ENCODE data around the gene PLXNA3. TPM values are rescaled to one million over a fixed set of nuclear protein-coding genes. Genes with fewer than 3 reads are reported as not detected.

PLXNA3 gene
- total RNA-seq, 2 donors from 2014 or later: 52.6 to 68.8 TPM

GRCh38 chrX:154490021-154490413 is 31.9 kb downstream of the PLXNA3 start:
- H3K9me3 ChIP-seq (ENCODE audit: control insufficient read depth, low read length): no peaks in the 10 kb centered on the region
- no peaks in the 10 kb centered on the region for H3K36me3 ChIP-seq (ENCODE audit: control insufficient read depth, insufficient read depth, low read length)
- 0 to 10% methylated on average over 3 to 17 of the region's 19 CpGs for WGBS, 2 experiments (ENCODE audit: insufficient coverage in 1 of 2, insufficient read length in 1 of 2)
- H3K4me1 Mint-ChIP-seq: no peaks in the 10 kb centered on the region
- H3K4me1 ChIP-seq (ENCODE audit: control insufficient read depth, insufficient read depth, low read length): no peaks in the 10 kb centered on the region
- no peaks in the 10 kb centered on the region for H3K27me3 ChIP-seq (ENCODE audit: control insufficient read depth, insufficient read depth, low read length, poor library complexity, severe bottlenecking)
- no peak for TF ChIP-seq CTCF (conservative IDR thresholded peaks at IDR 0.05)
- peaks cover 63% of the 10 kb centered on the region for H3K9me3 Mint-ChIP-seq
- no peak overlapping the region for H3K27ac ChIP-seq (ENCODE audit: low read depth, low read length)
- peak; percentile 46 for DNase-seq
- H3K27ac Mint-ChIP-seq: peak overlapping the region; percentile 87
- H3K27me3 Mint-ChIP-seq (ENCODE audit: insufficient read depth): peaks cover 1% of the 10 kb centered on the region
- peak overlapping the region; percentile 76 for H3K4me3 ChIP-seq (ENCODE audit: low read length)
- peak overlapping the region; percentile 41 for H3K9ac ChIP-seq (ENCODE audit: extremely low read depth, low read length, poor library complexity, severe bottlenecking)
- peaks cover 6% of the 10 kb centered on the region for H3K36me3 Mint-ChIP-seq (ENCODE audit: low read depth)
- peak overlapping the region; percentile 72 for H3K4me3 Mint-ChIP-seq

GRCh38 chrX:154490414-154491083 is 32.5 kb downstream of the PLXNA3 start, which contains the start of gene SLC10A3:
Gene SLC10A3 (minus strand): TSS chrX:154490629. CDS start chrX:154488940, 1,689 bp downstream.
- no peaks in the 10 kb centered on the region for H3K4me1 Mint-ChIP-seq
- no peaks in the 10 kb centered on the region for H3K4me1 ChIP-seq (ENCODE audit: control insufficient read depth, insufficient read depth, low read length)
- no peaks in the 10 kb centered on the region for H3K27me3 ChIP-seq (ENCODE audit: control insufficient read depth, insufficient read depth, low read length, poor library complexity, severe bottlenecking)
- H3K27ac ChIP-seq (ENCODE audit: low read depth, low read length): peak within 1 kb of the TSS; percentile 77
- peak within 1 kb of the TSS; percentile 95 for H3K27ac Mint-ChIP-seq
- peak within 1 kb of the TSS; percentile 72 for H3K4me3 Mint-ChIP-seq
- H3K9me3 ChIP-seq (ENCODE audit: control insufficient read depth, low read length): no peaks in the 10 kb centered on the region
- H3K27me3 Mint-ChIP-seq (ENCODE audit: insufficient read depth): peaks cover 1% of the 10 kb centered on the region
- WGBS, 2 experiments (ENCODE audit: insufficient coverage in 1 of 2, insufficient read length in 1 of 2): 0% methylated on average over 5 to 59 of the region's 71 CpGs
- no peak for TF ChIP-seq CTCF (conservative IDR thresholded peaks at IDR 0.05)
- H3K9me3 Mint-ChIP-seq: peaks cover 62% of the 10 kb centered on the region
- DNase-seq: peak; percentile 97
- peaks cover 6% of the 10 kb centered on the region for H3K36me3 Mint-ChIP-seq (ENCODE audit: low read depth)
- H3K9ac ChIP-seq (ENCODE audit: extremely low read depth, low read length, poor library complexity, severe bottlenecking): peak within 1 kb of the TSS; percentile 63
- peak within 1 kb of the TSS; percentile 76 for H3K4me3 ChIP-seq (ENCODE audit: low read length)
- H3K36me3 ChIP-seq (ENCODE audit: control insufficient read depth, insufficient read depth, low read length): no peaks in the 10 kb centered on the region

GRCh38 chrX:154494715-154495114 is 36.6 kb downstream of the PLXNA3 start:
- no peak for DNase-seq
- 77% methylated on average over 3 of the region's 3 CpGs; no CpG with 5 or more reads in 1 of the 2 experiments for WGBS, 2 experiments (ENCODE audit: insufficient coverage in 1 of 2, insufficient read length in 1 of 2)
- peaks cover 1% of the 10 kb centered on the region for H3K27me3 Mint-ChIP-seq (ENCODE audit: insufficient read depth)
- peaks cover 57% of the 10 kb centered on the region for H3K9me3 Mint-ChIP-seq
- no peak overlapping the region for H3K9ac ChIP-seq (ENCODE audit: extremely low read depth, low read length, poor library complexity, severe bottlenecking)
- no peaks in the 10 kb centered on the region for H3K27me3 ChIP-seq (ENCODE audit: control insufficient read depth, insufficient read depth, low read length, poor library complexity, severe bottlenecking)
- no peak overlapping the region for H3K27ac ChIP-seq (ENCODE audit: low read depth, low read length)
- no peaks in the 10 kb centered on the region for H3K36me3 ChIP-seq (ENCODE audit: control insufficient read depth, insufficient read depth, low read length)
- no peak overlapping the region for H3K4me3 ChIP-seq (ENCODE audit: low read length)
- no peak overlapping the region for H3K27ac Mint-ChIP-seq
- no peak for TF ChIP-seq CTCF (conservative IDR thresholded peaks at IDR 0.05)
- no peaks in the 10 kb centered on the region for H3K9me3 ChIP-seq (ENCODE audit: control insufficient read depth, low read length)
- H3K4me1 Mint-ChIP-seq: no peaks in the 10 kb centered on the region
- no peaks in the 10 kb centered on the region for H3K4me1 ChIP-seq (ENCODE audit: control insufficient read depth, insufficient read depth, low read length)
- H3K36me3 Mint-ChIP-seq (ENCODE audit: low read depth): no peaks in the 10 kb centered on the region
- H3K4me3 Mint-ChIP-seq: no peak overlapping the region

All from endodermal cell (in vitro differentiated cells).